Stimulated activated naive CD8-positive, alpha-beta T cell treated with anti-CD3 and anti-CD28 coated beads, Interleukin-15, amount 100 ng/mL, for 72 hours (primary cell): Measurements from ENCODE around the gene PROK1.
"Not testable (repeated sequence)": the region's sequence is repeated elsewhere in the genome, so short reads cannot be mapped to it uniquely, and the experiment has no call there.

Experiments
- ATAC-seq: fragments of 150-1000 bp; cut with Tn5 transposase; 2 replicates; pipeline ENCODE4 v1.10.0; 2021; ENCODE audit warnings: mild to moderate bottlenecking, moderate library complexity
- DNase-seq, 2 donors: peaks; one replicate each; pipeline ENCODE4 v3.0.0; 2021 to 2022
- H3K27ac Mint-ChIP-seq, 2 donors: one replicate each; pipeline ENCODE4 v1.8.0; 2022; ENCODE audit warnings: mild to moderate bottlenecking in 2 of 2, mixed read lengths in 2 of 2, moderate library complexity in 2 of 2
- H3K27me3 Mint-ChIP-seq: one replicate; pipeline ENCODE4 v1.8.0; 2022; ENCODE audit warnings: mixed read lengths
- H3K4me1 Mint-ChIP-seq: one replicate; pipeline ENCODE4 v1.8.0; 2022; ENCODE audit warnings: mild to moderate bottlenecking, mixed read lengths
- H3K4me3 Mint-ChIP-seq, 2 donors: one replicate each; pipeline ENCODE4 v1.8.0; 2022; ENCODE audit warnings: mild to moderate bottlenecking in 2 of 2, mixed read lengths in 2 of 2, moderate library complexity in 1 of 2
- H3K9me3 Mint-ChIP-seq, 2 donors: one replicate each; pipeline ENCODE4 v1.8.0; 2022; ENCODE audit warnings: mixed read lengths in 2 of 2

Gene PROK1

GRCh38 chr1:110425612-110426152 is 25.3 kb upstream of the PROK1 start:
- no peak overlapping the region for H3K4me3 Mint-ChIP-seq
- no peaks in the 10 kb centered on the region for H3K9me3 Mint-ChIP-seq
- H3K27me3 Mint-ChIP-seq = peaks cover 8% of the 10 kb centered on the region
- H3K27ac Mint-ChIP-seq = no peak overlapping the region
- DNase-seq (no peak), ATAC-seq (no peak)
- peaks cover 5% of the 10 kb centered on the region for H3K4me1 Mint-ChIP-seq

- no peak for ATAC-seq
- Mint-ChIP-seq H3K4me3 (no peak overlapping the region), H3K27me3 (peaks cover 8% of the 10 kb centered on the region)
Measured at GRCh38 chr1:110426854-110427253, 24.1 kb upstream of the PROK1 start.

GRCh38 chr1:110428946-110429345 is 22.0 kb upstream of the PROK1 start:
- H3K27me3 Mint-ChIP-seq = peaks cover 9% of the 10 kb centered on the region
- H3K4me3 Mint-ChIP-seq = no peak overlapping the region
- DNase-seq = no peak
- no peaks in the 10 kb centered on the region for H3K4me1 Mint-ChIP-seq
- no peak for ATAC-seq
- no peaks in the 10 kb centered on the region for H3K9me3 Mint-ChIP-seq
- H3K27ac Mint-ChIP-seq = no peak overlapping the region

More at GRCh38 chr1:110426854-110427253, 24.1 kb upstream of the PROK1 start:
- no peak overlapping the region for H3K27ac Mint-ChIP-seq
- DNase-seq = no peak
- H3K4me1 Mint-ChIP-seq = no peaks in the 10 kb centered on the region
- no peaks in the 10 kb centered on the region for H3K9me3 Mint-ChIP-seq

- no peak for ATAC-seq
- no peaks in the 10 kb centered on the region for H3K4me1 Mint-ChIP-seq
- H3K4me3 Mint-ChIP-seq = no peak overlapping the region
- no peaks in the 10 kb centered on the region for H3K9me3 Mint-ChIP-seq
- no peak overlapping the region for H3K27ac Mint-ChIP-seq
- peaks cover 10% of the 10 kb centered on the region for H3K27me3 Mint-ChIP-seq
- no peak for DNase-seq
Measured at GRCh38 chr1:110430366-110430765, 20.6 kb upstream of the PROK1 start.

GRCh38 chr1:110430901-110431300 is 20.0 kb upstream of the PROK1 start:
- H3K4me1 Mint-ChIP-seq = no peaks in the 10 kb centered on the region
- ATAC-seq (no peak), DNase-seq (no peak)
- no peak overlapping the region for H3K27ac Mint-ChIP-seq
- no peak overlapping the region for H3K4me3 Mint-ChIP-seq
- peaks cover 10% of the 10 kb centered on the region for H3K27me3 Mint-ChIP-seq
- no peaks in the 10 kb centered on the region for H3K9me3 Mint-ChIP-seq

- DNase-seq (no peak), ATAC-seq (no peak)
- Mint-ChIP-seq H3K27me3 (peaks cover 10% of the 10 kb centered on the region), H3K4me3 (no peak overlapping the region), H3K27ac (no peak overlapping the region), H3K4me1 (no peaks in the 10 kb centered on the region), H3K9me3 (no peaks in the 10 kb centered on the region)
Measured at GRCh38 chr1:110433213-110433612, 17.7 kb upstream of the PROK1 start.

- H3K4me1 Mint-ChIP-seq = no peaks in the 10 kb centered on the region
- no peak overlapping the region for H3K27ac Mint-ChIP-seq
- no peaks in the 10 kb centered on the region for H3K9me3 Mint-ChIP-seq
- DNase-seq (no peak), ATAC-seq (no peak)
- peaks cover 10% of the 10 kb centered on the region for H3K27me3 Mint-ChIP-seq
- H3K4me3 Mint-ChIP-seq = no peak overlapping the region
Measured at GRCh38 chr1:110433803-110434202, 17.1 kb upstream of the PROK1 start.

- no peak for DNase-seq
- Mint-ChIP-seq H3K27me3 (peaks cover 22% of the 10 kb centered on the region), H3K4me3 (no peak overlapping the region), H3K4me1 (no peaks in the 10 kb centered on the region), H3K27ac (no peak overlapping the region), H3K9me3 (no peaks in the 10 kb centered on the region)
- ATAC-seq = no peak
Measured at GRCh38 chr1:110434946-110435345, 16.0 kb upstream of the PROK1 start.

GRCh38 chr1:110436635-110437034 is 14.3 kb upstream of the PROK1 start:
- DNase-seq (no peak), ATAC-seq (no peak)
- Mint-ChIP-seq H3K27ac (no peak overlapping the region), H3K4me1 (no peaks in the 10 kb centered on the region), H3K9me3 (no peaks in the 10 kb centered on the region), H3K4me3 (no peak overlapping the region), H3K27me3 (peaks cover 25% of the 10 kb centered on the region)

- H3K27me3 Mint-ChIP-seq = peaks cover 25% of the 10 kb centered on the region
- DNase-seq, H3K9me3 Mint-ChIP-seq, H3K4me1 Mint-ChIP-seq, H3K4me3 Mint-ChIP-seq, ATAC-seq, H3K27ac Mint-ChIP-seq: not testable (repeated sequence)
Measured at GRCh38 chr1:110437645-110438299, 13.2 kb upstream of the PROK1 start.

GRCh38 chr1:110438893-110439292 is 12.1 kb upstream of the PROK1 start:
- Mint-ChIP-seq H3K4me1 (no peaks in the 10 kb centered on the region), H3K27me3 (peaks cover 19% of the 10 kb centered on the region), H3K9me3 (no peaks in the 10 kb centered on the region), H3K27ac (no peak overlapping the region), H3K4me3 (no peak overlapping the region)
- ATAC-seq (no peak), DNase-seq (no peak)

- H3K4me3 Mint-ChIP-seq, H3K4me1 Mint-ChIP-seq, H3K9me3 Mint-ChIP-seq, H3K27ac Mint-ChIP-seq, DNase-seq, ATAC-seq: not testable (repeated sequence)
- H3K27me3 Mint-ChIP-seq = peaks cover 15% of the 10 kb centered on the region
Measured at GRCh38 chr1:110439873-110440272, 11.1 kb upstream of the PROK1 start.

GRCh38 chr1:110440877-110441276 is 10.1 kb upstream of the PROK1 start:
- H3K9me3 Mint-ChIP-seq = no peaks in the 10 kb centered on the region
- peaks cover 15% of the 10 kb centered on the region for H3K27me3 Mint-ChIP-seq
- no peak overlapping the region for H3K27ac Mint-ChIP-seq
- H3K4me1 Mint-ChIP-seq = no peaks in the 10 kb centered on the region
- DNase-seq = no peak
- no peak for ATAC-seq
- no peak overlapping the region for H3K4me3 Mint-ChIP-seq

GRCh38 chr1:110441888-110442287 is 9.1 kb upstream of the PROK1 start:
- Mint-ChIP-seq H3K27me3 (peaks cover 15% of the 10 kb centered on the region), H3K9me3 (no peaks in the 10 kb centered on the region), H3K27ac (no peak overlapping the region), H3K4me3 (no peak overlapping the region), H3K4me1 (no peaks in the 10 kb centered on the region)
- no peak for DNase-seq
- ATAC-seq = no peak

GRCh38 chr1:110443451-110443850 is 7.5 kb upstream of the PROK1 start:
- Mint-ChIP-seq H3K27me3 (peaks cover 15% of the 10 kb centered on the region), H3K4me3 (no peak overlapping the region), H3K27ac (no peak overlapping the region), H3K9me3 (no peaks in the 10 kb centered on the region), H3K4me1 (no peaks in the 10 kb centered on the region)
- ATAC-seq = no peak
- no peak for DNase-seq

- no peak overlapping the region for H3K27ac Mint-ChIP-seq
- H3K4me1 Mint-ChIP-seq = no peaks in the 10 kb centered on the region
- DNase-seq (no peak), ATAC-seq (no peak)
- peaks cover 8% of the 10 kb centered on the region for H3K27me3 Mint-ChIP-seq
- H3K4me3 Mint-ChIP-seq = no peak overlapping the region
- no peaks in the 10 kb centered on the region for H3K9me3 Mint-ChIP-seq
Measured at GRCh38 chr1:110444561-110444960, 6.4 kb upstream of the PROK1 start.
